ENCODE measurements around the gene TGFB1I1.
"Not testable (repeated sequence)": the region's sequence is repeated elsewhere in the genome, so short reads cannot be mapped to it uniquely, and the experiment has no call there.

TGFB1I1 gene

GRCh38 chr16:31471875-31472708, at the start of gene TGFB1I1:
Gene TGFB1I1 (plus strand): TSS chr16:31472152. CDS start chr16:31472189, 37 bp downstream.
- peak; percentile 36 for DNase-seq

GRCh38 chr16:31423241-31423640, 48.7 kb upstream of the TGFB1I1 start:
- DNase-seq = no peak

- DNase-seq = no peak
Observed at GRCh38 chr16:31423801-31424200, 48.2 kb upstream of the TGFB1I1 start.

- DNase-seq = peak; percentile 14
Observed at GRCh38 chr16:31427441-31428278, 44.3 kb upstream of the TGFB1I1 start.

- no peak for DNase-seq
Observed at GRCh38 chr16:31428279-31428597, 43.7 kb upstream of the TGFB1I1 start, which contains the start of gene COX6A2. Gene COX6A2 (minus strand): TSS chr16:31428360. CDS start chr16:31428325, 35 bp downstream.

GRCh38 chr16:31428638-31429247, 43.2 kb upstream of the TGFB1I1 start:
- DNase-seq = no peak

- DNase-seq = no peak
Observed at GRCh38 chr16:31429314-31429713, 42.6 kb upstream of the TGFB1I1 start.

GRCh38 chr16:31429796-31430195, 42.2 kb upstream of the TGFB1I1 start:
- DNase-seq = no peak

GRCh38 chr16:31430380-31431052, 41.4 kb upstream of the TGFB1I1 start:
- no peak for DNase-seq

- no peak for DNase-seq
Observed at GRCh38 chr16:31435341-31436220, 36.4 kb upstream of the TGFB1I1 start.

- no peak for DNase-seq
Observed at GRCh38 chr16:31436221-31437045, 35.5 kb upstream of the TGFB1I1 start.

- DNase-seq = no peak
Observed at GRCh38 chr16:31438414-31438813, 33.5 kb upstream of the TGFB1I1 start.

GRCh38 chr16:31439023-31439422, 32.9 kb upstream of the TGFB1I1 start:
- DNase-seq = not testable (repeated sequence)

- DNase-seq = no peak
Observed at GRCh38 chr16:31439519-31439918, 32.4 kb upstream of the TGFB1I1 start.

GRCh38 chr16:31440516-31441184, 31.3 kb upstream of the TGFB1I1 start:
- DNase-seq = no peak

- DNase-seq = no peak
Observed at GRCh38 chr16:31441956-31442355, 30.0 kb upstream of the TGFB1I1 start.

- DNase-seq = not testable (repeated sequence)
Observed at GRCh38 chr16:31445931-31446330, 26.0 kb upstream of the TGFB1I1 start.

- no peak for DNase-seq
Observed at GRCh38 chr16:31451201-31451600, 20.8 kb upstream of the TGFB1I1 start.

- peak; percentile 85 for DNase-seq
Observed at GRCh38 chr16:31451681-31452351, 20.1 kb upstream of the TGFB1I1 start.

- peak; percentile 78 for DNase-seq
Observed at GRCh38 chr16:31452631-31453106, 19.3 kb upstream of the TGFB1I1 start.

Measured in kidney glomerular epithelial cell (primary cell).